Rectal smooth muscle tissue (tissue), 1 donor: ENCODE results near the gene EPHB6.

Experiments
- H3K27ac ChIP-seq: one replicate; pipeline ENCODE4 v1.7.0; 2013; ENCODE audit warnings: low read depth, low read length, inconsistent platforms
- H3K27me3 ChIP-seq: one replicate; pipeline ENCODE4 v1.7.0; 2013; ENCODE audit warnings: low read length; ENCODE audit not compliant: control insufficient read depth, insufficient read depth
- H3K36me3 ChIP-seq: one replicate; pipeline ENCODE4 v1.7.0; 2013; ENCODE audit warnings: low read length; ENCODE audit not compliant: control insufficient read depth, insufficient read depth
- H3K4me1 ChIP-seq: one replicate; pipeline ENCODE4 v1.7.0; 2013; ENCODE audit warnings: low read length; ENCODE audit not compliant: control insufficient read depth, insufficient read depth
- H3K4me3 ChIP-seq: one replicate; pipeline ENCODE4 v1.7.0; 2013; ENCODE audit warnings: low read length
- H3K9ac ChIP-seq: one replicate; pipeline ENCODE4 v1.7.0; 2013; ENCODE audit warnings: low read length

EPHB6 gene

GRCh38 chr7:142813699-142814098, 41.2 kb upstream of the EPHB6 start:
- Histone ChIP-seq H3K36me3 (no peaks in the 10 kb centered on the region), H3K4me1 (no peaks in the 10 kb centered on the region), H3K4me3 (no peak overlapping the region), H3K27me3 (no peaks in the 10 kb centered on the region), H3K9ac (no peak overlapping the region), H3K27ac (no peak overlapping the region)

DNA sequence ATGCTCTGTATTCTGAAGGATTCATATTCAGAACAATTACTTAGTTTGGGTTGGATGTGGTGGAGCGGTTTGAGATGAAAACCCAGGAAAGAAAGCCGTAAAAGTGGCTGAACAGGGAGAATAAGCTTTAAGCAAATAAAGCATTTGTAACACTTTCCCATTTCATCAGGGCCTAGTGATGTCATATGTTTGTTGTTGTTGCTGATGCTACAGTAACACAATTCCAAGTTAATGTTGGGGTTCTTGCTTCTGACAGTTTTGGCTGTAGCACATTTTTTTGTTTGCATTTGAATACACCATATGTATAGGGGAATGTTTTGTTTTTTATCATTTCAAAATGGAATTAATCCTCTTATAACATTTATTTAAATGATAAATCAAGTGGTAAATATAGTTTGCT, 40.4 kb upstream of the EPHB6 start:
- H3K4me1 ChIP-seq, result no peaks in the 10 kb centered on the region
- H3K36me3 ChIP-seq, result no peaks in the 10 kb centered on the region
- H3K9ac ChIP-seq, result no peak overlapping the region
- H3K27ac ChIP-seq, result no peak overlapping the region
- no peak overlapping the region for H3K4me3 ChIP-seq
- H3K27me3 ChIP-seq, result no peaks in the 10 kb centered on the region

DNA sequence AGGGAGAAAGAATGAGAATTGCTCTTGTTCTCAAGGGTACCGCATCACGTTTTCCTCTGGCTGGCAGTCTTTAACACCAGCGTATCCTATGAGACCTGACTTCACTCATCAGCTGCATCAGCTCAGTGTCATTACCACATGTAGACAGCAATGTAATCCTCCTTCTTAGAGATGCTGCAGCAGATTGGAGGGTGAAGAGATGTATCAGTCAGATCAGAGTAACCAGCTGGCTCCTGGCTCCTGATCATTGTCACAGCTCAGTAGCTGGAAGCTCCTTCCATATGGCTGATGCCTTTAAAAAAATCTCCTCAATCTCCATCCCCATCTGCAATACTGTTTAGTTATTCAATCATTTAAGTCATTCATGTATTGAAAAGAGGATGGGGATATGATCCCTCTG, 39.7 kb upstream of the EPHB6 start:
- H3K27ac ChIP-seq, result no peak overlapping the region
- H3K27me3 ChIP-seq, result no peaks in the 10 kb centered on the region
- H3K9ac ChIP-seq, result no peak overlapping the region
- no peaks in the 10 kb centered on the region for H3K4me1 ChIP-seq
- H3K36me3 ChIP-seq, result no peaks in the 10 kb centered on the region
- no peak overlapping the region for H3K4me3 ChIP-seq

DNA sequence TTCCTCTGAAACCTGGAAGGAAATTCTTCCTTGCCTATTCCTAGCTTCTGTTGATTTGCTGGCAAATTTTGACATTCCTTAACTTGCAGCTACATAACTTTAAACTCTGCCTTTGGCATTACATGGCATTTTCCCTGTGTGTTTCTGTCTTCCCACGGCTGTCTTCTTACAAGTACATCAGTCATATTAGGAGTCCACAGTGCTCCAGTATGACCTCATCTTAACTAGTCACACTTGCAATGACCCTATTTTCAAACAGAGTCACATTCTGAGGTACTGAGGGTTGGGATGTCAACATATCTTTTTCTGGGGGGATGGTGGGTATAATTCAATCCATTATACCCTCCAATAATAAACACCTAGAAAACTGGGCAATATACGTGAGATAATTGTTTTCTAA, 37.4 kb upstream of the EPHB6 start:
- no peak overlapping the region for H3K27ac ChIP-seq
- no peaks in the 10 kb centered on the region for H3K36me3 ChIP-seq
- no peaks in the 10 kb centered on the region for H3K4me1 ChIP-seq
- H3K27me3 ChIP-seq, result no peaks in the 10 kb centered on the region
- no peak overlapping the region for H3K4me3 ChIP-seq
- no peak overlapping the region for H3K9ac ChIP-seq

- Histone ChIP-seq H3K36me3 (no peaks in the 10 kb centered on the region), H3K4me3 (no peak overlapping the region), H3K27me3 (no peaks in the 10 kb centered on the region), H3K4me1 (no peaks in the 10 kb centered on the region), H3K27ac (no peak overlapping the region), H3K9ac (no peak overlapping the region)
These were observed 35.3 kb upstream of the EPHB6 start for GRCh38 chr7:142819530-142819929.

- Histone ChIP-seq H3K36me3 (no peaks in the 10 kb centered on the region), H3K27me3 (no peaks in the 10 kb centered on the region), H3K27ac (no peak overlapping the region), H3K4me3 (no peak overlapping the region), H3K9ac (no peak overlapping the region), H3K4me1 (no peaks in the 10 kb centered on the region)
These were observed 32.2 kb upstream of the EPHB6 start for GRCh38 chr7:142822714-142823113.

- Histone ChIP-seq H3K9ac (no peak overlapping the region), H3K4me3 (no peak overlapping the region), H3K36me3 (no peaks in the 10 kb centered on the region), H3K27me3 (no peaks in the 10 kb centered on the region), H3K27ac (no peak overlapping the region), H3K4me1 (peaks cover 2% of the 10 kb centered on the region)
These were observed 26.9 kb upstream of the EPHB6 start for GRCh38 chr7:142827951-142828500.

DNA sequence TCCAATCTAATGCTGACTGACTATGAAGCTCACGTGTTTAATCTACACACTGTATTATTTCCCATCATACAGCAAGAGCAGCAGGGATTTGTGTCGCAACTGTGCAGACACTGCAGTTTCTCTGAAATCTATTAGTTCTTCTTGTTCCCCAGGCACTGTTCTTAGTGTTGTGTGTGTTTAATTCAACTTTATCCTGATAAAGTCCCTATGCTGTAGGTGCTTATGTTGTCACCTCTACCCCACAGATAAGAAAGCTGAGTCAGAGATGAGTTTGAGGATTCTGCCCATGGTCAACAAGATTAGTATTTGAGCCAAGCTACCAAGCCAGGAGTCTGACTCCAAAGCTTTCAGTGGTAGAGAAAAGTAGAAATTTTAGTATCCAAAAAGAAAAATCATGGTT, 22.5 kb upstream of the EPHB6 start:
- no peaks in the 10 kb centered on the region for H3K27me3 ChIP-seq
- H3K36me3 ChIP-seq, result no peaks in the 10 kb centered on the region
- H3K4me3 ChIP-seq, result no peak overlapping the region
- no peak overlapping the region for H3K9ac ChIP-seq
- no peak overlapping the region for H3K27ac ChIP-seq
- peaks cover 2% of the 10 kb centered on the region for H3K4me1 ChIP-seq

DNA sequence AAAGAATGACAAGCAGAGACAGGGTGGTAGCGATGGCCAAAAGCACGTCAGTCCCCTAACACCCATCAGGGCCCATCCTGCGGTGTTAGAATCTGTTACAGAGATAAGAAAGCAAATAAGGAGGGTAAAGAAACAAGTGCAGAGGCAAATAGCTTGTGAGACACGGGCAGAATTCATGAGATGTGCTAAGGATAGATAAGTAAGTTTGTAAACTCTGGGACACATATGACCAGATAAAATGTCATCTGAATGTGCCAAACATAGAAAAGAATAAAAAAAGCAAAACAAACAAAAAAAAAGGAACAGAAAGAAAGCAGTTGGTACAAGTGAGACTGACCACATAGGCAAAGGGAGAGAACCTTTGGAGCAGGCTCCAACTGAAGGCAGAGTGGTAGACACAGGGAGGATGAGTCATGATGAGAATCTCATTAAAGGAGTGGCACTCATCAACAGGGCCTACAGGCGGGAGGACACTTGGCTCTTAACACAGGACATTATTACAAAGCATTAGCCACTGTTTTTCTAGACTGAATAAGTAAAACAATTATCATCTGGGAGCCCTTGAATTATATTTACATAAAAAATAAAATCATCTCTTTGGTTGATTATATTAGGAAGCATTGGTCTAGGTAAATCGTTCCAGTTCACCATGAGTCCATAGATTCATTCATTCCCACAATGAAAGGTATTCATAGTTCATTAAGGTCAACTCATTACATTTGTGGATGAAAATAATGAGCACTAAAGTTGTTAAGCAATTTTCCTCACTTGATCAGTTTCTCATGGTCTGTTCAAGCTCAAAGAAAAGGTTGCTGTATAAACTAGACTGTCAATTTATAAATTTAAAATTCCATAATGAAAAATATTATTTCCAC, 21.5 kb upstream of the EPHB6 start:
- no peak overlapping the region for H3K9ac ChIP-seq
- no peak overlapping the region for H3K27ac ChIP-seq
- H3K4me3 ChIP-seq, result no peak overlapping the region
- H3K4me1 ChIP-seq, result no peaks in the 10 kb centered on the region
- H3K36me3 ChIP-seq, result no peaks in the 10 kb centered on the region
- no peaks in the 10 kb centered on the region for H3K27me3 ChIP-seq

GRCh38 chr7:142835487-142835886, 19.4 kb upstream of the EPHB6 start:
- no peaks in the 10 kb centered on the region for H3K4me1 ChIP-seq
- H3K27ac ChIP-seq, result no peak overlapping the region
- H3K9ac ChIP-seq, result no peak overlapping the region
- no peaks in the 10 kb centered on the region for H3K27me3 ChIP-seq
- no peak overlapping the region for H3K4me3 ChIP-seq
- H3K36me3 ChIP-seq, result no peaks in the 10 kb centered on the region

DNA sequence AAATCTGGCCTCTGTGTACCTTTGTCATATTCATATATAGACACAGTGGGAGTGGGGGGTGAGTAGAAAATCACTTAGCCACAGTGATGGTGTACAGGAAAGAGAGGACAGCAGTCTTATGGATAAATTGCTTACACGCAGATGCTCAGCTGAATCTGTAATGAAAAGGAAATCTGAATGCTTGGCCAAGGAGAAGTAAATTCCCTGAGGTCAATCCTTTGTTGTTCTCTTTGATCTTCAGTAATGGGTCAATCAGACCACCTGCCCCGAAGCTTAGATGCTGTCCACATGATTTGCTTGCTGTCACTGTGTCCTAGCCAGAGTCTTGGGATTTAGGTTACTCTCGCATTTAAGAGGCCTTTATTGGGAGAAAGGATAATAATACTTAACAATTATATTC, 18.4 kb upstream of the EPHB6 start:
- no peaks in the 10 kb centered on the region for H3K36me3 ChIP-seq
- no peaks in the 10 kb centered on the region for H3K27me3 ChIP-seq
- no peaks in the 10 kb centered on the region for H3K4me1 ChIP-seq
- no peak overlapping the region for H3K9ac ChIP-seq
- no peak overlapping the region for H3K4me3 ChIP-seq
- no peak overlapping the region for H3K27ac ChIP-seq

DNA sequence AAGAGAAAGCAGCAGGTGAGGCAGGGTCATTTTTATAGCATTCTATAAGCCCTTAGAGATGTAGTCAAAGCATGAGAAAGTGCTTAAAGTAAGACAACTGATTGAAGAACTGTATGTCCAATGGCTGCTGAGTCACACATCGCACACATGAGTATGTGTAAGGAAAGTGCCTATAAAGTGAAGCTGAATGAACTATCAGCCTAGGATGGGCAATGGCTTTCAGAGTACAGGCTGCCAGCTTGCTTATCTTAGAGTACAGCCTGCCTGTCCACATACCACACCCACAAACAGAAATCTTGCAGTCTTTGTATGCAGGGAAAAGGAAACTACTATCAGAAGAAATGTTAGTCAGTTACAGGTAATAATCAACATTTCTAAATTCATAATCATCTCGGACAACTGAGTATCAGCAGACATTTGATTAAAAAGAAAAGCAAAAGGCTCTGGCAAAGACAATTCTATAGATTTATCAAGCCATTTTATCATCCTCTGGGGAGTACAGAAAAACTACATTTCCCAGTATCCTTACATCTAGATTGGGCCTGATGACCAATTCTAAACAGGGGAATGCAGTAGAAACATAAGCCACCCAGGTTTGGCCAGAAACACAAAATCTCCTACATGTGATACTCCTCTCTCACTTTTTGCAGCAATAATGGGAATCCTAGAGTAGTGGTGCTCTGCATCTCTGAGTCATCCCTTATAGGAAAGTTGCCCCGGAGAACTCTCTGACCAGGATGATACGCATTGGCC, 16.2 kb upstream of the EPHB6 start:
- no peaks in the 10 kb centered on the region for H3K4me1 ChIP-seq
- H3K4me3 ChIP-seq, result no peak overlapping the region
- H3K27me3 ChIP-seq, result no peaks in the 10 kb centered on the region
- H3K36me3 ChIP-seq, result no peaks in the 10 kb centered on the region
- H3K9ac ChIP-seq, result no peak overlapping the region
- no peak overlapping the region for H3K27ac ChIP-seq
